Progenitor cell of endocrine pancreas (in vitro differentiated cells): ENCODE results near the gene PAPPA2. TPM values are rescaled to one million over a fixed set of nuclear protein-coding genes. Genes with fewer than 3 reads are reported as not detected.

ENCODE experiments used
- DNase-seq: peaks from one replicate; pipeline ENCODE4 v3.0.0; 2021; ENCODE audit warnings: low spot score; ENCODE audit not compliant: unreplicated experiment
- H3K27ac Mint-ChIP-seq: 2 replicates; pipeline ENCODE4 v1.8.0; 2021; ENCODE audit warnings: mild to moderate bottlenecking, moderate library complexity, mixed read lengths
- H3K27me3 Mint-ChIP-seq: 2 replicates; pipeline ENCODE4 v1.8.0; 2021; ENCODE audit warnings: mixed read lengths
- H3K36me3 Mint-ChIP-seq: 2 replicates; pipeline ENCODE4 v1.8.0; 2022; ENCODE audit warnings: mixed read lengths; ENCODE audit not compliant: insufficient read depth
- H3K4me1 Mint-ChIP-seq: 2 replicates; pipeline ENCODE4 v1.8.0; 2021; ENCODE audit warnings: low read depth, mixed read lengths
- H3K4me3 Mint-ChIP-seq: 2 replicates; pipeline ENCODE4 v1.8.0; 2021; ENCODE audit warnings: low read depth, mild to moderate bottlenecking, moderate library complexity, mixed read lengths
- H3K9me3 Mint-ChIP-seq: 2 replicates; pipeline ENCODE4 v1.8.0; 2021; ENCODE audit warnings: low read depth, mixed read lengths
- total RNA-seq: library from RNA; stranded (reverse); gene quantifications from 2 replicates; pipeline ENCODE4 v1.2.1, GENCODE V29; 2021
- TF ChIP-seq, protein P1 (sequence below): fragments of 200-600 bp; sonication (generic); IDR thresholded peaks from one replicate; pipeline ENCODE4 v1.5.0; 2021; ENCODE audit warnings: antibody characterized with exemption, mild to moderate bottlenecking; ENCODE audit not compliant: unreplicated experiment

Gene PAPPA2
- total RNA-seq, 1 donor from 2014 or later = 4.1 TPM

DNA sequence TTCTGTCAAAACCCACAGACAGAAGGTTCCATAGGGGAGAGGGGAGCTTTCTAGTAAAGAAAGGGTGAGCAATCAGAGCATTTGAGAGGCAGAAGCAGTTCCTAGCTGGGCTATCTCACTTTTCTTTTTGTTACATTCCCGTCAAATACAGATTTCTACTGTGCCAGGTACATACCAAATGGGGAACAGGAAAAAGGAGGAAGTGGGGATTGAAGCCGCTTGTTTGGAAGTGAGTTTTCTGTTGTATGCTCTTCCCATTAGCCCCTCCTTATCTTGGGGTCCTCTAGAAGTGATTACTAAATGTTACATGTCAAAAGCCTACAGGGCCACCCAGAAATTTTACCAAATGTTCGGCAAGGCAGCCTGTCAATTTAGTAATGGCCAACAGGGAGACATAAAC lies 116.1 kb downstream of the PAPPA2 start:
- H3K4me3 Mint-ChIP-seq = no peak overlapping the region
- DNase-seq = no peak
- H3K9me3 Mint-ChIP-seq = peaks cover 3% of the 10 kb centered on the region
- H3K27ac Mint-ChIP-seq = no peak overlapping the region
- TF ChIP-seq, protein P1, sequence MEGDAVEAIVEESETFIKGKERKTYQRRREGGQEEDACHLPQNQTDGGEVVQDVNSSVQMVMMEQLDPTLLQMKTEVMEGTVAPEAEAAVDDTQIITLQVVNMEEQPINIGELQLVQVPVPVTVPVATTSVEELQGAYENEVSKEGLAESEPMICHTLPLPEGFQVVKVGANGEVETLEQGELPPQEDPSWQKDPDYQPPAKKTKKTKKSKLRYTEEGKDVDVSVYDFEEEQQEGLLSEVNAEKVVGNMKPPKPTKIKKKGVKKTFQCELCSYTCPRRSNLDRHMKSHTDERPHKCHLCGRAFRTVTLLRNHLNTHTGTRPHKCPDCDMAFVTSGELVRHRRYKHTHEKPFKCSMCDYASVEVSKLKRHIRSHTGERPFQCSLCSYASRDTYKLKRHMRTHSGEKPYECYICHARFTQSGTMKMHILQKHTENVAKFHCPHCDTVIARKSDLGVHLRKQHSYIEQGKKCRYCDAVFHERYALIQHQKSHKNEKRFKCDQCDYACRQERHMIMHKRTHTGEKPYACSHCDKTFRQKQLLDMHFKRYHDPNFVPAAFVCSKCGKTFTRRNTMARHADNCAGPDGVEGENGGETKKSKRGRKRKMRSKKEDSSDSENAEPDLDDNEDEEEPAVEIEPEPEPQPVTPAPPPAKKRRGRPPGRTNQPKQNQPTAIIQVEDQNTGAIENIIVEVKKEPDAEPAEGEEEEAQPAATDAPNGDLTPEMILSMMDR = no peak
- peaks cover 7% of the 10 kb centered on the region for H3K27me3 Mint-ChIP-seq
- H3K36me3 Mint-ChIP-seq = no peaks in the 10 kb centered on the region
- peaks cover 2% of the 10 kb centered on the region for H3K4me1 Mint-ChIP-seq

DNA sequence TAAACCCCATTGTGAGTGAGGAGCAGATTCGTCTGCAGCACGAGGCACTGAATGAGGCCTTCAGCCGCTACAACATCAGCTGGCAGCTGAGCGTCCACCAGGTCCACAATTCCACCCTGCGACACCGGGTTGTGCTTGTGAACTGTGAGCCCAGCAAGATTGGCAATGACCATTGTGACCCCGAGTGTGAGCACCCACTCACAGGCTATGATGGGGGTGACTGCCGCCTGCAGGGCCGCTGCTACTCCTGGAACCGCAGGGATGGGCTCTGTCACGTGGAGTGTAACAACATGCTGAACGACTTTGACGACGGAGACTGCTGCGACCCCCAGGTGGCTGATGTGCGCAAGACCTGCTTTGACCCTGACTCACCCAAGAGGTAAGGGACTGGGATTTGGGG lies 132.2 kb downstream of the PAPPA2 start:
- H3K27me3 Mint-ChIP-seq = no peaks in the 10 kb centered on the region
- TF ChIP-seq, protein P1 = no peak
- no peaks in the 10 kb centered on the region for H3K36me3 Mint-ChIP-seq
- H3K4me1 Mint-ChIP-seq = no peaks in the 10 kb centered on the region
- H3K4me3 Mint-ChIP-seq = no peak overlapping the region
- DNase-seq = no peak
- H3K9me3 Mint-ChIP-seq = no peaks in the 10 kb centered on the region
- no peak overlapping the region for H3K27ac Mint-ChIP-seq

DNA sequence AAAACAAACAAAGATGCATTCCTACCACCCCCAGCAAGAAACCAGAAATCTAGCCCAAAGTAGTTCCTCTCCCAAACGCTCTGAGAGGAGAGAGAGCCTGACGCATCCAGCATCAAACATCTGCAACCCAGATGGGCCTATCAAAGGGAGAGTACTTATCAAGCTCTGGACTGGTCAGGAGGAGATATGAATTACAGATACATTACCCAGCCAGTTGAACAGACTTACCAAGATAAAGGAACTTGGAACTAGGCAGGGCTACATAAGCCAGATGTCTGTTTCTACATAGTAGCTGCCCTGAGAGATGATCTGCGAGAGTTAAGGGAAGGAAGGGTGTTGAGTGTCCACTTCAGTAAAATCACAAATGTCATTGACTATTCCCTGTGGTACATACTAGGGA lies 138.4 kb downstream of the PAPPA2 start:
- TF ChIP-seq, protein P1 = no peak
- no peaks in the 10 kb centered on the region for H3K36me3 Mint-ChIP-seq
- no peaks in the 10 kb centered on the region for H3K27me3 Mint-ChIP-seq
- no peak overlapping the region for H3K27ac Mint-ChIP-seq
- H3K9me3 Mint-ChIP-seq = no peaks in the 10 kb centered on the region
- no peak for DNase-seq
- H3K4me3 Mint-ChIP-seq = no peak overlapping the region
- peaks cover 4% of the 10 kb centered on the region for H3K4me1 Mint-ChIP-seq

DNA sequence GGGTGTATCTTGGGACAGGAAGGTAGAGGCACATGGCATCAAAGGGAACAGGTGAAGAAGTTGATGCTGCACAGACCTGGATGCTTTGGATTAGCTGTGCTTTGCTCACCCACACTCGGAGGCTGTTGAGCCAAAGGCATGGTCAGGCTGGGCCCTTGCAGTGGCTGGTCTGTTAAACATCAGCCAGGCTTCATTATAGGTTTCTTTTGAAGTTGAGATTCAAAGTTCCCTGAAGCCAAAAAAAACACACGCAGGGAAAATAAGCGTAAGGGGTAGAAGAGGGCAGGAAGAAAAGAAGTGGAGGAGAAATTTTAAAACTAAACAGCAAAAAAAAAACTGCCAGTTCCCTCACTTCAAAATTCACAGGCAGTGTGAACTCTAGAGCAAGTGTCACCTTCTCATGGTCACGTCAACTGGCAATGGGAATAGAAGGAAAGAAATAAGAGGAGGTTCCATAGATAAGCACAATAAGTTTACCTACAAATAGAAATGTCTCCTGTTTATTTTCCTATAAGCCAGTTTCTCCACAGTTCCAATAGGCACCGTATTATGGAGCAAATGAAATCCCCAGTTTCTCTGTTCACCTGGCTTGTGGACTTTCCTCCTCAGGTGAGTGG lies 139.5 kb downstream of the PAPPA2 start:
- H3K4me1 Mint-ChIP-seq = peaks cover 4% of the 10 kb centered on the region
- no peak for DNase-seq
- no peak overlapping the region for H3K4me3 Mint-ChIP-seq
- no peaks in the 10 kb centered on the region for H3K27me3 Mint-ChIP-seq
- no peaks in the 10 kb centered on the region for H3K36me3 Mint-ChIP-seq
- no peaks in the 10 kb centered on the region for H3K9me3 Mint-ChIP-seq
- no peak overlapping the region for H3K27ac Mint-ChIP-seq
- TF ChIP-seq, protein P1 = no peak

DNA sequence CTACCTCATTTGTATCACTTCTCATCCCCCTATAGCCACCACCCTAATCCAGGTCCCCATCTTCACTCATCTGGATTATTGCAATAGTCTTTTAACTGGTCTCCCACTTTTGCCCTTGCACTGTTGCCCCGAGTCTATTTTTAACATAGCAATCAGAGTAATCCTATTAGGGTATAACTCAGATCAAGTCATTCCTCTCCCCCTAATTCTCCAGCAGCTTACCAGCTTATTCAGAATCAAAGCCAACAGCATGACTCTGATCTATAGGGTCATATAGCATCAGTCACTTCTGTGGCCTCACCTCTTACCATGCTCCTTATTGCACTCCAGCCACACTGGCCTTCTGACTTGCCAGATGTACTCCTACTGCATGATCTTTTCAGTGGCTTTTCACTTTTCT lies 140.7 kb downstream of the PAPPA2 start:
- H3K27ac Mint-ChIP-seq = no peak overlapping the region
- peaks cover 4% of the 10 kb centered on the region for H3K4me1 Mint-ChIP-seq
- TF ChIP-seq, protein P1 = no peak

More for the DNA sequence above, 140.7 kb downstream of the PAPPA2 start:
- Mint-ChIP-seq H3K9me3 (no peaks in the 10 kb centered on the region), H3K4me3 (no peak overlapping the region), H3K36me3 (no peaks in the 10 kb centered on the region), H3K27me3 (no peaks in the 10 kb centered on the region)
- DNase-seq = no peak
